ENCODE results near the gene KPNA3.

- TF ChIP-seq EZH2 (IDR thresholded peaks at IDR 0.05; ENCODE audit: insufficient read depth, poor library complexity, severe bottlenecking) (no peak), EZH2phosphoT487 (IDR thresholded peaks at IDR 0.05; ENCODE audit: insufficient read depth, low read depth) (no peak)
Measured at GRCh38 chr13:49830721-49831120, 38.2 kb upstream of the KPNA3 start.

All from GM23248 (cell line).